ENCODE results near the gene PHTF2.

GRCh38 chr7:77830649-77831355, 32.2 kb downstream of the PHTF2 start:
- TF ChIP-seq, protein P1, sequence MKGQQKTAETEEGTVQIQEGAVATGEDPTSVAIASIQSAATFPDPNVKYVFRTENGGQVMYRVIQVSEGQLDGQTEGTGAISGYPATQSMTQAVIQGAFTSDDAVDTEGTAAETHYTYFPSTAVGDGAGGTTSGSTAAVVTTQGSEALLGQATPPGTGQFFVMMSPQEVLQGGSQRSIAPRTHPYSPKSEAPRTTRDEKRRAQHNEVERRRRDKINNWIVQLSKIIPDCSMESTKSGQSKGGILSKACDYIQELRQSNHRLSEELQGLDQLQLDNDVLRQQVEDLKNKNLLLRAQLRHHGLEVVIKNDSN (IDR thresholded peaks at IDR 0.05), result no peak
- TF ChIP-seq EP300 (IDR thresholded peaks at IDR 0.05; ENCODE audit: borderline replicate concordance) (no peak), CREB1 (IDR thresholded peaks at IDR 0.05; ENCODE audit: low read depth) (no peak)
